ENCODE results near the gene CACNA1B. TPM values are rescaled to one million over a fixed set of nuclear protein-coding genes. Genes with fewer than 3 reads are reported as not detected.

Gene CACNA1B
- total RNA-seq, 1 experiment from 2014 or later = 1.7 TPM

- H3K4me3 ChIP-seq (replicated peaks in 1 of 2; ENCODE audit: low read depth in 1 of 2, low read length in 2 of 2) = no peak overlapping the region
- ATAC-seq (no peak), DNase-seq (ENCODE audit: low read depth, low spot score) (no peak)
- CTCF ChIA-PET = no interaction called here
- no peak overlapping the region for H3K27ac ChIP-seq (ENCODE audit: low read depth, low read length)
- no peaks in the 10 kb centered on the region for H3K27me3 ChIP-seq (ENCODE audit: insufficient read depth, low read length)
- intact Hi-C loops (cut with micrococcal nuclease) = no loop called here
- H2AFZ ChIP-seq (ENCODE audit: low read depth, low read length, poor library complexity, severe bottlenecking) = no peak overlapping the region
- no peaks in the 10 kb centered on the region for H3K36me3 ChIP-seq (ENCODE audit: control insufficient read depth in 1 of 2, insufficient read depth in 2 of 2, low read length in 2 of 2)
- H3K79me2 ChIP-seq (ENCODE audit: insufficient read depth, low read length) = no peaks in the 10 kb centered on the region
- peaks cover 0 to 7% of the 10 kb centered on the region in 2 experiments; a peak in 2 of 4 replicates for H3K4me1 ChIP-seq (ENCODE audit: control insufficient read depth in 1 of 2, insufficient read depth in 2 of 2, low read length in 2 of 2)
- H3K9me3 ChIP-seq (ENCODE audit: control insufficient read depth in 1 of 2, insufficient read depth in 1 of 2, low read depth in 1 of 2, low read length in 2 of 2) = no peaks in the 10 kb centered on the region
- no peak overlapping the region for H3K9ac ChIP-seq (ENCODE audit: low read length)
- BruUV-seq (replicated peaks) = no TSS peak
- no peak overlapping the region; the same call in 1 of the 2 replicates for H3K4me2 ChIP-seq (ENCODE audit: low read length)
- no peaks in the 10 kb centered on the region for H3K9me2 ChIP-seq (ENCODE audit: insufficient read depth)
- no peaks in the 10 kb centered on the region for H4K20me1 ChIP-seq (ENCODE audit: insufficient read depth)
- POLR2A ChIA-PET = interaction anchor here (0.7 kb wide), 1 partner anchor 17 kb away, joined by 4 read pairs; no protein-coding TSS in a partner anchor
- RAD21 ChIA-PET (ENCODE audit: low non-redundant PET in 1 of 2, low total read pairs in 2 of 2, uncharacterized antibody in 2 of 2, unreplicated experiment in 2 of 2) = no interaction called here
- no peak for TF ChIP-seq RAD21 (IDR thresholded peaks at IDR 0.05; ENCODE audit: low read depth)
- TF ChIP-seq TCF7L2 (IDR thresholded peaks at IDR 0.05; ENCODE audit: borderline replicate concordance, extremely low read depth, insufficient read depth, insufficient read length) = no peak
- TF ChIP-seq POLR2A (IDR thresholded peaks at IDR 0.05; ENCODE audit: borderline replicate concordance, extremely low read depth, insufficient read depth, insufficient read length) = no peak
- TF ChIP-seq ZNF274 (IDR thresholded peaks at IDR 0.05; ENCODE audit: low read depth, low read length) = no peak
- TF ChIP-seq SRF (IDR thresholded peaks at IDR 0.05; ENCODE audit: low read depth) = no peak
- TF ChIP-seq JUND (IDR thresholded peaks at IDR 0.05) = no peak
- TF ChIP-seq YY1 (IDR thresholded peaks at IDR 0.05; ENCODE audit: extremely low read depth, insufficient replicate concordance, low read depth, low read length) = no peak
- TF ChIP-seq EZH2 (IDR thresholded peaks at IDR 0.05) = no peak
- no peak for TF ChIP-seq CEBPB (IDR thresholded peaks at IDR 0.05; ENCODE audit: low read depth)
- no peak for TF ChIP-seq SP1 (IDR thresholded peaks at IDR 0.05; ENCODE audit: low read depth)
- TF ChIP-seq SIN3A (IDR thresholded peaks at IDR 0.05; ENCODE audit: low read depth) = no peak
- TF ChIP-seq ATF3 (IDR thresholded peaks at IDR 0.05) = no peak
- TF ChIP-seq MAX (IDR thresholded peaks at IDR 0.05) = no peak
- TF ChIP-seq REST (IDR thresholded peaks at IDR 0.05; ENCODE audit: low read depth) = no peak
- no peak for TF ChIP-seq ZBTB33 (IDR thresholded peaks at IDR 0.05; ENCODE audit: extremely low read depth, insufficient replicate concordance, low read length)
- no peak for TF ChIP-seq ELF1 (IDR thresholded peaks at IDR 0.05; ENCODE audit: borderline replicate concordance, low read depth)
- no peak for TF ChIP-seq CTCF (IDR thresholded peaks at IDR 0.05 in 2 of 3, conservative IDR thresholded peaks at IDR 0.05 in 1 of 3; ENCODE audit: borderline replicate concordance in 1 of 3, insufficient read depth in 1 of 3, low read depth in 2 of 3, low read length in 2 of 3)
- no peak for TF ChIP-seq EGR1 (IDR thresholded peaks at IDR 0.05; ENCODE audit: low read depth)
- no peak for TF ChIP-seq POLR2AphosphoS5 (IDR thresholded peaks at IDR 0.05; ENCODE audit: low read depth, low read length)
- no peak for TF ChIP-seq CBX3 (IDR thresholded peaks at IDR 0.05; ENCODE audit: low read depth)
Observed at GRCh38 chr9:138053996-138054752, 176.6 kb downstream of the CACNA1B start.
